Common myeloid progenitor, CD34-positive (primary cell): Measurements from ENCODE around the gene NDUFAF7.

Experiments used
- CTCF ChIA-PET: fragments of 350-600 bp; sonication (Branson Sonifier 250); formaldehyde crosslinking; loops from one replicate; lab custom pipeline; 2021; ENCODE audit warnings: antibody characterized with exemption; lab: Charles Lee
- POLR2A ChIA-PET: fragments of 350-600 bp; sonication (Branson Sonifier 250); formaldehyde crosslinking; loops from one replicate; lab custom pipeline; 2021; ENCODE audit warnings: antibody characterized with exemption; lab: Charles Lee
- DNase-seq, 3 donors: peaks; one replicate each; pipeline versions ENCODE4 v3.0.0 to v3.0.0-alpha.2; 2013
- H3K27ac ChIP-seq, 2 experiments: 1 replicate in 1 of 2; 2 replicates in 1 of 2; pipeline ENCODE4 v1.7.0; 2013; ENCODE audit warnings: inconsistent platforms in 2 of 2, low read length in 2 of 2, mild to moderate bottlenecking in 2 of 2, low read depth in 1 of 2, moderate library complexity in 1 of 2; ENCODE audit not compliant: severe bottlenecking in 2 of 2, insufficient read depth in 1 of 2, poor library complexity in 1 of 2
- H3K27me3 ChIP-seq, 5 experiments: replicated peaks in 2 of 5; 1 replicate in 3 of 5; 2 replicates in 2 of 5; pipeline versions ENCODE4 v1.6.1 to v1.7.0; 2013; ENCODE audit warnings: low read length in 4 of 5, mild to moderate bottlenecking in 2 of 5, moderate library complexity in 2 of 5, inconsistent platforms in 1 of 5; ENCODE audit not compliant: insufficient read depth in 5 of 5, control insufficient read depth in 4 of 5
- H3K36me3 ChIP-seq, 4 experiments: 1 replicate in 2 of 4; 2 replicates in 2 of 4; pipeline versions ENCODE4 v1.6.1 to v1.7.0; 2013; ENCODE audit warnings: low read length in 3 of 4, control low read depth in 1 of 4, mild to moderate bottlenecking in 1 of 4; ENCODE audit not compliant: control insufficient read depth in 4 of 4, insufficient read depth in 4 of 4
- H3K4me1 ChIP-seq, 4 experiments: 1 replicate in 3 of 4; 2 replicates in 1 of 4; pipeline versions ENCODE4 v1.6.1 to v1.7.1; 2013; ENCODE audit warnings: low read length in 3 of 4, mild to moderate bottlenecking in 3 of 4, control low read depth in 1 of 4, inconsistent platforms in 1 of 4, moderate library complexity in 1 of 4; ENCODE audit not compliant: control insufficient read depth in 4 of 4, insufficient read depth in 4 of 4; ENCODE audit errors: control extremely low read depth in 1 of 4
- H3K4me3 ChIP-seq, 7 experiments: 1 replicate in 4 of 7; 2 replicates in 3 of 7; pipeline versions ENCODE4 v1.5.1 to v1.7.0; 2013; ENCODE audit warnings: mild to moderate bottlenecking in 7 of 7, low read length in 6 of 7, moderate library complexity in 6 of 7, inconsistent platforms in 2 of 7, low read depth in 2 of 7, control low read depth in 1 of 7; ENCODE audit not compliant: insufficient read depth in 4 of 7, control insufficient read depth in 1 of 7; ENCODE audit errors: extremely low read depth in 1 of 7
- H3K9me3 ChIP-seq, 5 experiments: 1 replicate in 4 of 5; 2 replicates in 1 of 5; pipeline versions ENCODE4 v1.6.1 to v1.7.1; 2013; ENCODE audit warnings: low read length in 4 of 5, mild to moderate bottlenecking in 2 of 5, inconsistent platforms in 1 of 5, low read depth in 1 of 5, moderate library complexity in 1 of 5; ENCODE audit not compliant: control insufficient read depth in 4 of 5, insufficient read depth in 2 of 5; ENCODE audit errors: control extremely low read depth in 1 of 5
- WGBS: methylation state at CpG from one replicate; pipeline ENCODE4 v1.1.5; 2013; ENCODE audit not compliant: insufficient coverage; 5-methylcytosine and 5-hydroxymethylcytosine counted together

NDUFAF7 gene

DNA sequence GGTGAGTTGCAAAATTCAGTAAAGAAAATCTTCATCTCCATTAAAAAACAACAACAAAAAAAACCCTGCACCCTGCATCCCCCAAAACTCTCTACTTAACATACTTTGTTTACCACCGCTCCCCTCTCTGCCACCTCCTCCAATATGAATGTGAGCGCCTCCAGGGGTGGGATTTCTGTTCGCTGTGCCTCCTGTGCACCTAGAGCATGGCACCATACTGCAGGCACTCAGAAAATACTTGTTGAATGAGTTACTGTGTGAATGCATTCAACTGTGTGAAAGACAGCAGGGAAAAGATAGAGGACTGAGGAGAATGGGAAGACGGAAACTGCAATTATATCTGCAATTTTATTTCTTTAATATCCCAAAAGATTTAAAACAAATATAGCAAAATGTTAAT, 4.6 kb upstream of the NDUFAF7 start:
- H3K4me3 ChIP-seq, result no peak overlapping the region
- H3K36me3 ChIP-seq, result peaks cover 18 to 40% (median 28%) of the 10 kb centered on the region in 4 experiments
- peaks cover 6 to 18% (median 18%) of the 10 kb centered on the region in 4 experiments for H3K4me1 ChIP-seq
- 100% methylated on average over 1 of the region's 4 CpGs for WGBS
- CTCF ChIA-PET, result interaction anchor here (0.9 kb wide), 1 partner anchor 8 kb away, joined by 3 read pairs; no protein-coding TSS in a partner anchor
- no peaks in the 10 kb centered on the region for H3K27me3 ChIP-seq
- POLR2A ChIA-PET, result no interaction called here
- DNase-seq, result no peak
- no peaks in the 10 kb centered on the region for H3K9me3 ChIP-seq
- no peak overlapping the region for H3K27ac ChIP-seq

DNA sequence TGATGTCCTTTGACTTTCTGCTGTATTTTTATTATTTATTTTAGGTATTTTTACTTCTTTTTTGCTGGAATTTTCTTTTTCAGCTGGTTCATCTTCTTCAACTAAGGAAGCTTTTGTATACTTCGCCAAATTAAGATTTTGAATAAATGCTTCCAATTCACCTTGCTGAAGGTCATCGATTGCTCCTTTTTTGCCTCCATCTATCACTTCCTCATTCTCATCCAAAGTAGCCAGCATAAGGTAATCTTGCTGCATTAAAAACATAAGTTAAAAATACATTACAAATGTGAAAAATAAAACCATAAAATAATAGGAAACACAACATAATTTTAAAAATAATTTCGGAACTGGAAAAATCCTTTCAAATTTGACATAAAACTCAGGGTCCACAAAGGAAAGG, 2.7 kb upstream of the NDUFAF7 start:
- Histone ChIP-seq H3K27me3 (no peaks in the 10 kb centered on the region), H3K4me3 (no peak overlapping the region), H3K36me3 (peaks cover 9 to 23% (median 16%) of the 10 kb centered on the region in 4 experiments), H3K27ac (no peak overlapping the region), H3K4me1 (peaks cover 16 to 32% (median 29%) of the 10 kb centered on the region in 4 experiments), H3K9me3 (no peaks in the 10 kb centered on the region)
- DNase-seq, result no peak
- 92% methylated on average over 2 of the region's 3 CpGs for WGBS
- CTCF ChIA-PET, result no interaction called here
- POLR2A ChIA-PET, result no interaction called here

DNA sequence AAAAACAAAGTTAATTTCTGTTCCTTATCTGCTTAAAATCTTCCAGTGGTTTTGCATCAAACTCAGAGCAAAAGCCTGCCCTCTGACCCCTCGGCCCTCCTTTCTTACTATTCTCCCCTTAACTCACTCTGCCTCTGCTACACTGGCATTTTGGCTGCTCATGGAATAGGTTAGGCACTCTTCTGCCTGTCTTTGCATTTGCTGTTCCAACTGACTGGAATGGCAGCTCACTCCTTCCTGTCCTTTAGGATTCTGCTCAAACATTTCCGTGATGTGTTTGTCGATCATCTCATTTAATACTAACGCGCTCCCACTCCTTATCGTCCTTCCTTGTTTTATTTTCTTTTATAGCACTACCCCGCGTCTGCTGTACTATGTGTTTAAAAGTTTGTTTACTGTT, 877 bp upstream of the NDUFAF7 start:
- Histone ChIP-seq H3K36me3 (peaks cover 9 to 22% (median 16%) of the 10 kb centered on the region in 4 experiments), H3K9me3 (no peaks in the 10 kb centered on the region), H3K27ac (peak overlapping the region; percentile 91 to 96), H3K27me3 (no peaks in the 10 kb centered on the region), H3K4me3 (peak overlapping the region in 6 of 7 experiments; percentile 79 to 99 (median 94)), H3K4me1 (peaks cover 16 to 32% (median 29%) of the 10 kb centered on the region in 4 experiments)
- POLR2A ChIA-PET, result no interaction called here
- 8% methylated on average over 1 of the region's 8 CpGs for WGBS
- DNase-seq, result no peak
- CTCF ChIA-PET, result no interaction called here

DNA sequence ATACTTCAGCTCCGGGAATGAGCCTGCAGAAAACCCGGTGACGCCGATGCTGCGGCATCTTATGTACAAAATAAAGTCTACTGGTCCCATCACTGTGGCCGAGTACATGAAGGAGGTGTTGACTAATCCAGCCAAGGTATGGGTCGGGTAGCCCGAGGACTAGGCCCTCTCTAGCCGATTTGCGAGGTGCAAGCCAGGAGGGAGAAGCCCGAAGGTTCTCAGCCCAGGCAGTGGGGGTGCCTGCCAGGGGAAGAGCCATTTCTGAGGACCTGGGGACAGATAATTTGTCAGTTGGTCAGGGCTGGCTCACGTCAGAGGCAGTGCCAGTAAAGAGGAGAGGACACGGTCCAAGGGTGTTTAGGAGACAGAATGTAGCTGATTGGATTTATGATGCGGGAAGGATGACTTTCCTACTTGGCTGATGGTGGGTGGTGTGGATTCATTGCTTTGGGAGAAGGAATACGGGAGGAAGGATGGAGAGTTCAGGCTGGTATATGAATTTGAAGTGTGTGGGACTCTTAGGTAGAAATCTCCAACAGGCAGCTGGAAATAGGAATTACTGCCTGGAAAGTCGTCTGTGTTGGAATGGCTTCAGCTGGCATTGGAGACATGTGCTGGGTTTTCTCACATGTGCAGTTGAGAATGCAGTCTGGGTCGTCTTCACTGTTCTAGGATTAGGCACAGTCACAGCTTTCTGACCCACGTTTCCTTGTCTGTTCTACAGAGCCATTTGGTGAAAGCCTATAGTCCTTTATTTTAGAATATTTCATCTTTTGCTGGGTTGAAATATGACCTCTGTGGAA, 874 bp downstream of the NDUFAF7 start:
- CTCF ChIA-PET, result interaction anchor here (0.9 to 1.6 kb wide), 6 partner anchors 12 to 73 kb away, joined by 3 to 9 read pairs (median 3); no protein-coding TSS in a partner anchor
- POLR2A ChIA-PET, result interaction anchor here (0.5 to 1.5 kb wide), 2 partner anchors 13 to 41 kb away, joined by 4 read pairs; no protein-coding TSS in a partner anchor
- Histone ChIP-seq H3K27me3 (no peaks in the 10 kb centered on the region), H3K27ac (peak overlapping the region; percentile 91 to 96), H3K9me3 (no peaks in the 10 kb centered on the region), H3K4me1 (peaks cover 16 to 32% (median 29%) of the 10 kb centered on the region in 4 experiments), H3K36me3 (peaks cover 8 to 16% (median 14%) of the 10 kb centered on the region in 4 experiments), H3K4me3 (peak overlapping the region; percentile 77 to 99 (median 93))
- 22% methylated on average over 17 of the region's 18 CpGs for WGBS
- DNase-seq, result no peak

DNA sequence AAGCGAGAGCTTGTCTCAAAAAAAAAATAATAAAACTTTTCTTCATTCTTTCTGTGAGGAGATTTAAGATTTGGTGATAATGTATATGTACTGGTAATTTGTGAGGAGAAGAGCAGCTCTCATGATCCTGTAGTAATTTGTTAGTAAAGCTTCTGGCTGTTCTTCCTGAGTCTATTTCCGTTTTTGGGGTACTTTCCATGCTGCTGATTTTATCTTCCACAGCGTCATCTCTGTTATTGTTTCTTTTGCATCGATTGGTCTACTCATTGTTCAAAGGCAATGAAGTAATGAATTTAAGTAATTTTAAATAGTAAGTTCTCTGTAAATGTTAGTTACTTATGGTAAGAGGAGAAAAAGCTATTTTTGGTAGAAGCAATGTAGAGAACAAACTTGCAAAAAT, 12.0 kb downstream of the NDUFAF7 start:
- no peaks in the 10 kb centered on the region for H3K9me3 ChIP-seq
- H3K4me1 ChIP-seq, result no peaks in the 10 kb centered on the region
- 100% methylated on average over 1 of the region's 4 CpGs for WGBS
- POLR2A ChIA-PET, result no interaction called here
- CTCF ChIA-PET, result interaction anchor here (1.3 kb wide), 1 partner anchor 12 kb away, joined by 4 read pairs; no protein-coding TSS in a partner anchor
- DNase-seq, result no peak
- H3K27ac ChIP-seq, result no peak overlapping the region
- peaks cover 11 to 80% (median 59%) of the 10 kb centered on the region in 4 experiments for H3K36me3 ChIP-seq
- no peak overlapping the region for H3K4me3 ChIP-seq
- no peaks in the 10 kb centered on the region for H3K27me3 ChIP-seq

DNA sequence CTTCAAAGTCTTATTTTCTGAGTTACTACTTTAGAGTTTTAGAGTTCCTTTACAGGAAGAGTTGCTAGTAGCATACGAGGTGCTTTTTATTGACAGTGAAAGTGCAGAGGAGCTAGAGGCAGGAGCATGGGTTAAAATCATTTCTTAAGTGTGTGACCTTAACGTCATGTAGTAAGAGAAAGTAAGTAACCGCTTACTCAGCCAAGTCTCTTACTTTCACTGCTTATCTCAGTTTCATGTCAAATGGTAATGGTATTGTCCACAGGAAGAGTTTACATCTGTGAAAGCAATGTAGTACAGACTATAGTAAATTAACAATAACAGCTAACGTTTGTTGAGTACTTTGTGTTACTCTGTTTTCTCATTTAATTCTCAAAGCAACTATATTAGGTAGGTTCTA, 12.6 kb downstream of the NDUFAF7 start:
- CTCF ChIA-PET, result interaction anchor here (1.3 kb wide), 2 partner anchors 11 to 16 kb away, joined by 4 read pairs; no protein-coding TSS in a partner anchor
- Histone ChIP-seq H3K4me3 (no peak overlapping the region), H3K9me3 (no peaks in the 10 kb centered on the region), H3K27me3 (no peaks in the 10 kb centered on the region), H3K36me3 (peaks cover 11 to 78% (median 60%) of the 10 kb centered on the region in 4 experiments), H3K4me1 (no peaks in the 10 kb centered on the region), H3K27ac (no peak overlapping the region)
- POLR2A ChIA-PET, result no interaction called here
- DNase-seq, result no peak
- 80% methylated on average over 1 of the region's 4 CpGs for WGBS

DNA sequence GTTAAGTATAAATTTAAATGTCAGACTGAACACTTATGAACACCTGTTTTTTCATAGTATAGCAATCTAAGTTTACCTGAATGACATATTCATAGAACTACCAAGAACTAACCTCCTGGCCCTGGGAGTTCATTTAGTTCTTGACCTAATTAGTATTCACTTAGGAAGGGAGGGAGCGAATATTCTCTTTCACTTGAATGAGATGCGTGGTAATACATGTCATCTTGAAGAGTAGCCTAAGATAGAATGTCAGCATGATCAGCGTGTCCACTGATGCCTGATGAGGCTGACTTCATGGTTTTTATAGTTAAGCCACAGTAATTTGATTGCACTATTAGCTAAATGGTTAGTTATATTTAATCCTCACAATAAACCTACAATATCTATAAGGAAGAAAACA, 13.3 kb downstream of the NDUFAF7 start:
- peaks cover 11 to 77% (median 59%) of the 10 kb centered on the region in 4 experiments for H3K36me3 ChIP-seq
- H3K27ac ChIP-seq, result no peak overlapping the region
- H3K4me1 ChIP-seq, result no peaks in the 10 kb centered on the region
- no peaks in the 10 kb centered on the region for H3K9me3 ChIP-seq
- no peaks in the 10 kb centered on the region for H3K27me3 ChIP-seq
- no peak overlapping the region for H3K4me3 ChIP-seq
- no peak for DNase-seq
- ChIA-PET CTCF (interaction anchor here (1.3 kb wide), 2 partner anchors 11 to 15 kb away, joined by 4 read pairs; no protein-coding TSS in a partner anchor), POLR2A (no interaction called here)
- WGBS, result 100% methylated on average over 2 of the region's 3 CpGs
